H9 (cell line): Measurements from ENCODE around the gene TMEM250. TPM values are rescaled to one million over a fixed set of nuclear protein-coding genes. Genes with fewer than 3 reads are reported as not detected.

Source experiments
- DNase-seq: peaks from one replicate; pipeline ENCODE4 v3.0.0-alpha.2; 2017
- H2AFZ ChIP-seq: one replicate; pipeline ENCODE4 v1.6.1; 2013; ENCODE audit warnings: mild to moderate bottlenecking, low read length, control low read depth, moderate library complexity
- H2AK5ac ChIP-seq: 2 replicates; pipeline ENCODE4 v1.6.1; 2013; ENCODE audit warnings: low read length, control low read depth, mixed read lengths; ENCODE audit not compliant: insufficient read length
- H2BK120ac ChIP-seq: one replicate; pipeline ENCODE4 v1.6.1; 2013; ENCODE audit warnings: low read depth, mild to moderate bottlenecking, low read length, control low read depth, inconsistent platforms; ENCODE audit not compliant: poor library complexity, severe bottlenecking
- H2BK12ac ChIP-seq: 2 replicates; pipeline ENCODE4 v1.6.1; 2013; ENCODE audit warnings: low read length, control low read depth, mixed read lengths, low read depth; ENCODE audit not compliant: insufficient read length
- H2BK15ac ChIP-seq: 2 replicates; pipeline ENCODE4 v1.6.1; 2013; ENCODE audit warnings: low read depth, low read length, control low read depth
- H2BK20ac ChIP-seq: one replicate; pipeline ENCODE4 v1.6.1; 2013; ENCODE audit warnings: low read depth, mild to moderate bottlenecking, low read length, control low read depth, inconsistent platforms; ENCODE audit not compliant: poor library complexity, severe bottlenecking
- H2BK5ac ChIP-seq: 2 replicates; pipeline ENCODE4 v1.6.1; 2013; ENCODE audit warnings: low read length, control low read depth, mixed read lengths; ENCODE audit not compliant: insufficient read length
- H3K14ac ChIP-seq: 2 replicates; pipeline ENCODE4 v1.6.1; 2013; ENCODE audit warnings: low read length, control low read depth; ENCODE audit not compliant: insufficient read depth
- H3K18ac ChIP-seq: 2 replicates; pipeline ENCODE4 v1.6.1; 2013; ENCODE audit warnings: low read depth, mild to moderate bottlenecking, mixed read lengths, low read length, control low read depth; ENCODE audit not compliant: insufficient read length
- H3K23ac ChIP-seq: 2 replicates; pipeline ENCODE4 v1.6.1; 2013; ENCODE audit warnings: low read length, control low read depth, mixed read lengths, low read depth; ENCODE audit not compliant: insufficient read length
- H3K23me2 ChIP-seq: 2 replicates; pipeline ENCODE4 v1.6.1; 2013; ENCODE audit warnings: low read depth, mild to moderate bottlenecking, mixed read lengths, low read length, control low read depth; ENCODE audit not compliant: insufficient read length, poor library complexity, severe bottlenecking
- H3K27ac ChIP-seq: 2 replicates; pipeline ENCODE4 v1.5.1; 2013; ENCODE audit warnings: low read length, control low read depth, mixed read lengths, low read depth; ENCODE audit not compliant: insufficient read length
- H3K27me3 ChIP-seq: 2 replicates; pipeline ENCODE4 v1.6.1; 2013; ENCODE audit warnings: low read length, control low read depth, inconsistent platforms; ENCODE audit not compliant: insufficient read depth
- H3K4ac ChIP-seq: 2 replicates; pipeline ENCODE4 v1.6.1; 2013; ENCODE audit warnings: low read depth, mild to moderate bottlenecking, control low read depth, inconsistent platforms, low read length, moderate library complexity
- H3K4me1 ChIP-seq: 2 replicates; pipeline ENCODE4 v1.6.1; 2013; ENCODE audit warnings: low read length, control low read depth, inconsistent platforms; ENCODE audit not compliant: insufficient read depth
- H3K4me2 ChIP-seq: 2 replicates; pipeline ENCODE4 v1.6.1; 2013; ENCODE audit warnings: low read length, control low read depth, mixed read lengths; ENCODE audit not compliant: insufficient read length, insufficient read depth
- H3K56ac ChIP-seq: 2 replicates; pipeline ENCODE4 v1.6.1; 2013; ENCODE audit warnings: low read depth, mild to moderate bottlenecking, mixed read lengths, low read length, control low read depth; ENCODE audit not compliant: insufficient read length
- H3K79me1 ChIP-seq: 2 replicates; pipeline ENCODE4 v1.6.1; 2013; ENCODE audit warnings: low read depth, mild to moderate bottlenecking, moderate library complexity, low read length, control low read depth, inconsistent platforms; ENCODE audit not compliant: insufficient read depth, poor library complexity, severe bottlenecking
- H3K79me2 ChIP-seq: 2 replicates; pipeline ENCODE4 v1.6.1; 2013; ENCODE audit warnings: low read length, control low read depth, inconsistent platforms; ENCODE audit not compliant: insufficient read depth
- H3K9ac ChIP-seq: 2 replicates; pipeline ENCODE4 v1.6.1; 2013; ENCODE audit warnings: low read length, control low read depth, mixed read lengths; ENCODE audit not compliant: insufficient read length; ENCODE audit errors: extremely low read depth
- H3K9me3 ChIP-seq: one replicate; pipeline ENCODE4 v1.6.1; 2013; ENCODE audit warnings: low read depth, low read length, inconsistent platforms; ENCODE audit not compliant: control insufficient read depth
- H3T11ph ChIP-seq: one replicate; pipeline ENCODE4 v1.6.1; 2013; ENCODE audit warnings: mild to moderate bottlenecking, low read length, control low read depth, inconsistent platforms
- H4K20me1 ChIP-seq: one replicate; pipeline ENCODE4 v1.6.1; 2013; ENCODE audit not compliant: control insufficient read depth, insufficient read length, insufficient read depth
- H4K5ac ChIP-seq: 2 replicates; pipeline ENCODE4 v1.6.1; 2013; ENCODE audit warnings: low read depth, mild to moderate bottlenecking, mixed read lengths, low read length, control low read depth; ENCODE audit not compliant: insufficient read length
- H4K8ac ChIP-seq: replicated peaks from 2 replicates; pipeline ENCODE4 v1.6.1; 2013; ENCODE audit warnings: low read length, control low read depth, mixed read lengths, low read depth; ENCODE audit not compliant: insufficient read length
- H4K91ac ChIP-seq: 2 replicates; pipeline ENCODE4 v1.6.1; 2013; ENCODE audit warnings: low read depth, mild to moderate bottlenecking, moderate library complexity, mixed read lengths, low read length, control low read depth; ENCODE audit not compliant: insufficient read length
- H3K27ac Mint-ChIP-seq, 3 experiments: 2 replicates in 2 of 3; 3 replicates in 1 of 3; pipeline ENCODE4 v1.8.0; 2020 to 2021; ENCODE audit warnings: mixed read lengths in 3 of 3, mild to moderate bottlenecking in 1 of 3, moderate library complexity in 1 of 3
- H3K27me3 Mint-ChIP-seq: 2 replicates; pipeline ENCODE4 v1.8.0; 2021; ENCODE audit warnings: low read depth, mild to moderate bottlenecking, moderate library complexity, mixed read lengths
- H3K36me3 Mint-ChIP-seq, 3 experiments: 2 replicates in 2 of 3; 3 replicates in 1 of 3; pipeline ENCODE4 v1.8.0; 2020 to 2021; ENCODE audit warnings: low read depth in 3 of 3, mixed read lengths in 3 of 3; ENCODE audit not compliant: insufficient read depth in 1 of 3
- H3K4me1 Mint-ChIP-seq, 2 experiments: 2 replicates each; pipeline ENCODE4 v1.8.0; 2020; ENCODE audit warnings: mixed read lengths in 2 of 2
- H3K4me3 Mint-ChIP-seq, 2 experiments: 2 replicates in 1 of 2; 3 replicates in 1 of 2; pipeline ENCODE4 v1.8.0; 2020 to 2021; ENCODE audit warnings: mild to moderate bottlenecking in 2 of 2, mixed read lengths in 2 of 2, moderate library complexity in 1 of 2
- H3K9me3 Mint-ChIP-seq, 2 experiments: 2 replicates in 1 of 2; 3 replicates in 1 of 2; pipeline ENCODE4 v1.8.0; 2020; ENCODE audit warnings: mild to moderate bottlenecking in 2 of 2, mixed read lengths in 2 of 2, moderate library complexity in 1 of 2
- WGBS: extraction: QIAGEN DNeasy Blood & Tissue Kit; methylation state at CpG from one replicate; pipeline ENCODE4 v1.1.7; 2013; ENCODE audit warnings: missing lambda C conversion rate, low lambda C conversion rate, mixed read lengths; ENCODE audit not compliant: insufficient read length; ENCODE audit errors: extremely low coverage; 5-methylcytosine and 5-hydroxymethylcytosine counted together
- total RNA-seq: library from RNA; stranded (reverse); gene quantifications from 2 replicates; pipeline ENCODE4 v1.2.1, GENCODE V29; 2021
- TF ChIP-seq, protein P1 (sequence below): fragments of 200-600 bp; sonication (generic); conservative IDR thresholded peaks from 3 replicates; pipeline ENCODE4 v1.8.0; 2021; ENCODE audit warnings: antibody characterized with exemption, mild to moderate bottlenecking

Gene TMEM250
- total RNA-seq, 1 experiment from 2014 or later = 48.1 TPM

DNA sequence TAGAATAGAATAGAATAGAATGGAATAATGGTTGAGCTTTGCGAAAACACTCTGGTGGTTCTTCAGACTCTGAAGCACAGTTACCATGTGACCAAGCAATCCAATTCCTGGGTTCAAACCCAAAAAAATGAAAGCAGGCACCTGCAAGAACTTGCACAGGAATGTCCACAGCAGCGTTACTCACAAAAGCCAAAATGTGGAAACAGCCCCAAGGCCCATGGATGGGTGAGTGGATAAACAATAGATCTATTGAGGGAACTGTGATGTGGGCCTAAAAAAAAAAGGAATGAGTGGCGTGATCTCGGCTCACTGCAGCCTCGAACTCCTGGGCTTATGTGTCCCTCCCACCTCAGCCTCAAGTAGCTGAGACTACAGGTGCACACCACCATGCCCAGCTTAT is 21.4 kb upstream of the TMEM250 start:
- no peak overlapping the region for H3T11ph ChIP-seq
- H3K56ac ChIP-seq = no peak overlapping the region
- H3K14ac ChIP-seq = no peak overlapping the region
- H2AFZ ChIP-seq = no peak overlapping the region
- Mint-ChIP-seq H3K36me3 (no peaks in the 10 kb centered on the region), H3K9me3 (no peaks in the 10 kb centered on the region), H3K4me1 (peaks cover 10 to 24% of the 10 kb centered on the region in 2 experiments), H3K27ac (no peak overlapping the region), H3K4me3 (no peak overlapping the region), H3K27me3 (peaks cover 11% of the 10 kb centered on the region)
- TF ChIP-seq, protein P1, sequence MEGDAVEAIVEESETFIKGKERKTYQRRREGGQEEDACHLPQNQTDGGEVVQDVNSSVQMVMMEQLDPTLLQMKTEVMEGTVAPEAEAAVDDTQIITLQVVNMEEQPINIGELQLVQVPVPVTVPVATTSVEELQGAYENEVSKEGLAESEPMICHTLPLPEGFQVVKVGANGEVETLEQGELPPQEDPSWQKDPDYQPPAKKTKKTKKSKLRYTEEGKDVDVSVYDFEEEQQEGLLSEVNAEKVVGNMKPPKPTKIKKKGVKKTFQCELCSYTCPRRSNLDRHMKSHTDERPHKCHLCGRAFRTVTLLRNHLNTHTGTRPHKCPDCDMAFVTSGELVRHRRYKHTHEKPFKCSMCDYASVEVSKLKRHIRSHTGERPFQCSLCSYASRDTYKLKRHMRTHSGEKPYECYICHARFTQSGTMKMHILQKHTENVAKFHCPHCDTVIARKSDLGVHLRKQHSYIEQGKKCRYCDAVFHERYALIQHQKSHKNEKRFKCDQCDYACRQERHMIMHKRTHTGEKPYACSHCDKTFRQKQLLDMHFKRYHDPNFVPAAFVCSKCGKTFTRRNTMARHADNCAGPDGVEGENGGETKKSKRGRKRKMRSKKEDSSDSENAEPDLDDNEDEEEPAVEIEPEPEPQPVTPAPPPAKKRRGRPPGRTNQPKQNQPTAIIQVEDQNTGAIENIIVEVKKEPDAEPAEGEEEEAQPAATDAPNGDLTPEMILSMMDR = no peak
- no peak overlapping the region for H2BK12ac ChIP-seq
- no peaks in the 10 kb centered on the region for H4K20me1 ChIP-seq
- no peaks in the 10 kb centered on the region for H3K79me2 ChIP-seq
- no peak overlapping the region for H3K4ac ChIP-seq
- H3K9me3 ChIP-seq = no peaks in the 10 kb centered on the region
- no peak overlapping the region for H2BK120ac ChIP-seq
- H2AK5ac ChIP-seq = no peak overlapping the region
- H3K27ac ChIP-seq = no peak overlapping the region
- no peak overlapping the region for H3K23ac ChIP-seq
- no peak overlapping the region for H4K5ac ChIP-seq
- no peak for DNase-seq
- no peak overlapping the region for H3K18ac ChIP-seq
- H3K79me1 ChIP-seq = no peaks in the 10 kb centered on the region
- H3K23me2 ChIP-seq = no peaks in the 10 kb centered on the region
- no peak overlapping the region for H3K4me2 ChIP-seq
- no peaks in the 10 kb centered on the region for H3K27me3 ChIP-seq
- no peak overlapping the region for H4K91ac ChIP-seq
- no peaks in the 10 kb centered on the region; the same call in 1 of the 2 replicates for H3K4me1 ChIP-seq
- H2BK15ac ChIP-seq = no peak overlapping the region
- H2BK20ac ChIP-seq = no peak overlapping the region
- no CpG with 5 or more reads among the region's 5 CpGs for WGBS
- no peak overlapping the region for H4K8ac ChIP-seq
- no peak overlapping the region for H3K9ac ChIP-seq
- no peak overlapping the region for H2BK5ac ChIP-seq
